Raji (cell line): ENCODE results near the gene SLC25A20.

Experiments
- POLR2A ChIP-seq: IDR thresholded peaks from 2 replicates; pipeline ENCODE4 v1.6.1; 2011; ENCODE audit warnings: low read depth, low read length, control low read depth; ENCODE audit not compliant: insufficient read depth

The SLC25A20 gene

GRCh38 chr3:48919215-48920138, 20.8 kb upstream of the SLC25A20 start:
- peak; percentile 67 for TF ChIP-seq POLR2A

GRCh38 chr3:48918388-48919214, 19.9 kb upstream of the SLC25A20 start, which contains the start of gene ARIH2:
Gene ARIH2 (plus strand): TSS chr3:48918842. CDS start chr3:48927559, 8,717 bp downstream.
- TF ChIP-seq POLR2A = peak; percentile 97

- TF ChIP-seq POLR2A = no peak
Measured at GRCh38 chr3:48915296-48915695, 16.6 kb upstream of the SLC25A20 start.

- TF ChIP-seq POLR2A = no peak
Measured at GRCh38 chr3:48899273-48899672, 591 bp upstream of the SLC25A20 start.

- no peak for TF ChIP-seq POLR2A
Measured at GRCh38 chr3:48897460-48898376, 964 bp downstream of the SLC25A20 start.

- no peak for TF ChIP-seq POLR2A
Measured at GRCh38 chr3:48896936-48897335, 1.7 kb downstream of the SLC25A20 start.

- no peak for TF ChIP-seq POLR2A
Measured at GRCh38 chr3:48894516-48894915, 4.2 kb downstream of the SLC25A20 start.

GRCh38 chr3:48891606-48892005, 7.1 kb downstream of the SLC25A20 start:
- no peak for TF ChIP-seq POLR2A

- no peak for TF ChIP-seq POLR2A
Measured at GRCh38 chr3:48885753-48886152, 12.9 kb downstream of the SLC25A20 start.

GRCh38 chr3:48881652-48882114, 17.0 kb downstream of the SLC25A20 start:
- no peak for TF ChIP-seq POLR2A

GRCh38 chr3:48881006-48881405, 17.7 kb downstream of the SLC25A20 start:
- no peak for TF ChIP-seq POLR2A

GRCh38 chr3:48879994-48880377, 18.7 kb downstream of the SLC25A20 start:
- no peak for TF ChIP-seq POLR2A

- no peak for TF ChIP-seq POLR2A
Measured at GRCh38 chr3:48879307-48879993, 19.2 kb downstream of the SLC25A20 start.

- TF ChIP-seq POLR2A = no peak
Measured at GRCh38 chr3:48877671-48878070, 21.0 kb downstream of the SLC25A20 start.
